NCI-H345 (cell line): ENCODE measurements around the gene TCAP.
A peak's percentile ranks its signal among the peaks of the same experiment; 100 is the strongest.
"Not testable (repeated sequence)": the region's sequence is repeated elsewhere in the genome, so short reads cannot be mapped to it uniquely, and the experiment has no call there.

Source experiments
- DNase-seq: peaks from one replicate; lab custom pipeline; 2025; lab: John Stamatoyannopoulos, UW

The TCAP gene

GRCh38 chr17:39684369-39685192 lies 19.4 kb downstream of the TCAP start:
- DNase-seq = no peak

GRCh38 chr17:39687101-39687545 lies 22.0 kb downstream of the TCAP start:
- no peak for DNase-seq

- peak; percentile 95 for DNase-seq
Observed at GRCh38 chr17:39687546-39688474, 22.7 kb downstream of the TCAP start, which contains the start of gene PGAP3. Gene PGAP3 (minus strand): TSS chr17:39688057. CDS start chr17:39688014, 43 bp downstream.

GRCh38 chr17:39688475-39688835 lies 23.3 kb downstream of the TCAP start:
- no peak for DNase-seq

GRCh38 chr17:39688945-39689344 lies 23.8 kb downstream of the TCAP start:
- no peak for DNase-seq

GRCh38 chr17:39694593-39694992 lies 29.4 kb downstream of the TCAP start:
- DNase-seq = no peak

GRCh38 chr17:39695089-39695474 lies 29.9 kb downstream of the TCAP start:
- no peak for DNase-seq

- DNase-seq = no peak
Observed at GRCh38 chr17:39696731-39697130, 31.6 kb downstream of the TCAP start.

GRCh38 chr17:39697961-39698360 lies 32.8 kb downstream of the TCAP start:
- DNase-seq = no peak

- not testable (repeated sequence) for DNase-seq
Observed at GRCh38 chr17:39699157-39699817, 34.1 kb downstream of the TCAP start.

- no peak for DNase-seq
Observed at GRCh38 chr17:39699818-39700147, 34.6 kb downstream of the TCAP start, which contains the start of gene ERBB2. Gene ERBB2 (plus strand): TSS chr17:39700064. CDS start chr17:39700239, 175 bp downstream.

- DNase-seq = no peak
Observed at GRCh38 chr17:39700148-39700987, 35.2 kb downstream of the TCAP start.

- DNase-seq = no peak
Observed at GRCh38 chr17:39701012-39701783, 36.0 kb downstream of the TCAP start.

GRCh38 chr17:39701784-39702422 lies 36.8 kb downstream of the TCAP start:
- no peak for DNase-seq

- no peak for DNase-seq
Observed at GRCh38 chr17:39702901-39703893, 38.0 kb downstream of the TCAP start.

- DNase-seq = no peak
Observed at GRCh38 chr17:39703913-39704312, 38.8 kb downstream of the TCAP start.

- DNase-seq = no peak
Observed at GRCh38 chr17:39704821-39705551, 39.8 kb downstream of the TCAP start.

GRCh38 chr17:39705786-39706348 lies 40.7 kb downstream of the TCAP start:
- no peak for DNase-seq
